Osteoblast (primary cell): ENCODE data around the gene FBXL14. TPM values are rescaled to one million over a fixed set of nuclear protein-coding genes. Genes with fewer than 3 reads are reported as not detected.

Experiments
- DNase-seq: peaks from one replicate; pipeline ENCODE4 v3.0.0; 2011; ENCODE audit warnings: low spot score, mixed read lengths; ENCODE audit not compliant: insufficient read length; ENCODE audit errors: missing footprints
- H2AFZ ChIP-seq: 2 replicates; pipeline ENCODE4 v1.6.0; 2011; ENCODE audit warnings: mild to moderate bottlenecking, low read length
- H3K27ac ChIP-seq: 2 replicates; pipeline ENCODE4 v1.5.1; 2011; ENCODE audit warnings: mild to moderate bottlenecking, low read depth, low read length, moderate library complexity
- H3K27me3 ChIP-seq: 2 replicates; pipeline ENCODE4 v1.6.0; 2012; ENCODE audit warnings: mild to moderate bottlenecking, control low read depth, inconsistent platforms, low read length, moderate library complexity; ENCODE audit not compliant: insufficient read depth
- H3K36me3 ChIP-seq: 2 replicates; pipeline ENCODE4 v1.5.1; 2011; ENCODE audit warnings: mild to moderate bottlenecking, low read length, control low read depth, moderate library complexity; ENCODE audit not compliant: insufficient read depth
- H3K4me1 ChIP-seq: 2 replicates; pipeline ENCODE4 v1.5.1; 2011; ENCODE audit warnings: mild to moderate bottlenecking, low read length, control low read depth, moderate library complexity; ENCODE audit not compliant: insufficient read depth
- H3K4me2 ChIP-seq: 2 replicates; pipeline ENCODE4 v1.6.0; 2011; ENCODE audit warnings: mild to moderate bottlenecking, low read length; ENCODE audit not compliant: insufficient read depth
- H3K4me3 ChIP-seq: fragments of 200-600 bp; sonication (generic); 3 replicates; pipeline ENCODE4 v1.5.1; 2012; ENCODE audit warnings: mild to moderate bottlenecking, low read length, inconsistent platforms; ENCODE audit not compliant: insufficient read depth
- H3K79me2 ChIP-seq: 2 replicates; pipeline ENCODE4 v1.6.0; 2012; ENCODE audit warnings: mild to moderate bottlenecking, low read length, control low read depth, inconsistent platforms; ENCODE audit not compliant: insufficient read depth
- H3K9me3 ChIP-seq: 2 replicates; pipeline ENCODE4 v1.5.1; 2011; ENCODE audit warnings: low read depth, low read length, control low read depth
- H4K20me1 ChIP-seq: 2 replicates; pipeline ENCODE4 v1.6.0; 2012; ENCODE audit warnings: mild to moderate bottlenecking, low read length, control low read depth; ENCODE audit not compliant: insufficient read depth
- total RNA-seq: library from RNA; depleted of rRNA; stranded (reverse); fragments of >200 nt; gene quantifications from 2 replicates; pipeline ENCODE4 v1.2.3, GENCODE V29; 2012
- TF ChIP-seq, protein P1 (sequence below): IDR thresholded peaks from 2 replicates; pipeline ENCODE4 v1.5.1; 2011; ENCODE audit warnings: mild to moderate bottlenecking, low read depth, low read length, moderate library complexity; ENCODE audit errors: extremely low read depth

The FBXL14 gene
- total RNA-seq, 1 donor = 9.8 TPM

GRCh38 chr12:1530592-1531152 is 63.7 kb downstream of the FBXL14 start:
- Histone ChIP-seq H3K27ac (no peak overlapping the region), H2AFZ (no peak overlapping the region), H3K27me3 (no peaks in the 10 kb centered on the region), H3K36me3 (no peaks in the 10 kb centered on the region), H4K20me1 (peaks cover 35% of the 10 kb centered on the region), H3K9me3 (no peaks in the 10 kb centered on the region), H3K79me2 (peaks cover 63% of the 10 kb centered on the region), H3K4me3 (peak overlapping the region; percentile 81), H3K4me1 (peaks cover 59% of the 10 kb centered on the region), H3K4me2 (no peak overlapping the region)
- TF ChIP-seq, protein P1, sequence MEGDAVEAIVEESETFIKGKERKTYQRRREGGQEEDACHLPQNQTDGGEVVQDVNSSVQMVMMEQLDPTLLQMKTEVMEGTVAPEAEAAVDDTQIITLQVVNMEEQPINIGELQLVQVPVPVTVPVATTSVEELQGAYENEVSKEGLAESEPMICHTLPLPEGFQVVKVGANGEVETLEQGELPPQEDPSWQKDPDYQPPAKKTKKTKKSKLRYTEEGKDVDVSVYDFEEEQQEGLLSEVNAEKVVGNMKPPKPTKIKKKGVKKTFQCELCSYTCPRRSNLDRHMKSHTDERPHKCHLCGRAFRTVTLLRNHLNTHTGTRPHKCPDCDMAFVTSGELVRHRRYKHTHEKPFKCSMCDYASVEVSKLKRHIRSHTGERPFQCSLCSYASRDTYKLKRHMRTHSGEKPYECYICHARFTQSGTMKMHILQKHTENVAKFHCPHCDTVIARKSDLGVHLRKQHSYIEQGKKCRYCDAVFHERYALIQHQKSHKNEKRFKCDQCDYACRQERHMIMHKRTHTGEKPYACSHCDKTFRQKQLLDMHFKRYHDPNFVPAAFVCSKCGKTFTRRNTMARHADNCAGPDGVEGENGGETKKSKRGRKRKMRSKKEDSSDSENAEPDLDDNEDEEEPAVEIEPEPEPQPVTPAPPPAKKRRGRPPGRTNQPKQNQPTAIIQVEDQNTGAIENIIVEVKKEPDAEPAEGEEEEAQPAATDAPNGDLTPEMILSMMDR = no peak
- peak; percentile 83 for DNase-seq

GRCh38 chr12:1529862-1530591 is 64.4 kb downstream of the FBXL14 start:
- peak overlapping the region; percentile 74 for H2AFZ ChIP-seq

DNA sequence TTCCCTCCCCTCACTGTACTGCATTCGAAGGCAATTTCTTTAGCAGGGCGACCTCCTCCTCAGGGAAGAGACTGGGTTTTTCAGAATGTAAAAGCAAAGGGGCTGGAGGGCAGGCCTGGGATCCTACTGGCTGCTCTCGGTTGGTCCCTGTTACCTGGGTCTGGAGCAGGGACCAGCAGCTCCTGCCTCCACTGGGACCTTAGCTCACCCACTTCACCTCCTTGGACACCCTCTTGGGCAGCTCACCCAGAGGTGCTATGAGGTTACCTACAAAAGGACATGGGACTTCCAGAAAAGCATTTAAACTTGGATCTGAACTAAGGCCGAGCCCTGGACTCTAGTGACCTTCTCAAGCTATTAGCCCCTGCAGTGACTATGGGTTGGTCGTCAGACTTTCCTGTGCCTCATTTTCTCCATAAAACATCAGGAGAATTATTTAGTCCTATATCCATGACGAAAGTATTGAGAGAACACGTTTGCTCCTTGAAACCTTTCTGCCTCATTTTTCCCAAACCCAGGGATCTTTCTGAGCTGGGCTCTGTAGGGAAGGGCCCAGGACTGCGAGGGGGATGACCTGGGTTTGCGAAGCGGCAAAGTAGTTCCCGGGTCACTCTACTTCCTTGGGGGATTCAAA is 65.0 kb downstream of the FBXL14 start:
- Histone ChIP-seq H2AFZ (peak overlapping the region; percentile 74), H4K20me1 (peaks cover 23% of the 10 kb centered on the region), H3K9me3 (no peaks in the 10 kb centered on the region), H3K36me3 (no peaks in the 10 kb centered on the region), H3K4me1 (peaks cover 46% of the 10 kb centered on the region), H3K4me3 (peak overlapping the region; percentile 73), H3K27me3 (no peaks in the 10 kb centered on the region), H3K4me2 (peak overlapping the region; percentile 85), H3K27ac (peak overlapping the region; percentile 67), H3K79me2 (peaks cover 50% of the 10 kb centered on the region)
- DNase-seq = no peak
- TF ChIP-seq, protein P1 = no peak

More at GRCh38 chr12:1529862-1530591, 64.4 kb downstream of the FBXL14 start:
- Histone ChIP-seq H3K36me3 (no peaks in the 10 kb centered on the region), H3K4me1 (peaks cover 53% of the 10 kb centered on the region), H3K79me2 (peaks cover 57% of the 10 kb centered on the region), H4K20me1 (peaks cover 29% of the 10 kb centered on the region), H3K27ac (peak overlapping the region; percentile 67), H3K4me3 (peak overlapping the region; percentile 73), H3K27me3 (no peaks in the 10 kb centered on the region), H3K4me2 (peak overlapping the region; percentile 85), H3K9me3 (no peaks in the 10 kb centered on the region)
- DNase-seq = peak; percentile 95
- TF ChIP-seq, protein P1 = no peak

GRCh38 chr12:1528791-1529190 is 65.6 kb downstream of the FBXL14 start:
- DNase-seq = no peak
- Histone ChIP-seq H4K20me1 (peaks cover 18% of the 10 kb centered on the region), H3K4me2 (peak overlapping the region; percentile 85), H2AFZ (no peak overlapping the region), H3K4me1 (peaks cover 40% of the 10 kb centered on the region), H3K79me2 (peaks cover 44% of the 10 kb centered on the region), H3K27me3 (no peaks in the 10 kb centered on the region), H3K36me3 (no peaks in the 10 kb centered on the region), H3K27ac (peak overlapping the region; percentile 67), H3K4me3 (no peak overlapping the region), H3K9me3 (no peaks in the 10 kb centered on the region)
- TF ChIP-seq, protein P1 = no peak
